GM21360 (cell line): ENCODE data around the gene AEBP1.
"Not testable (repeated sequence)": the region's sequence is repeated elsewhere in the genome, so short reads cannot be mapped to it uniquely, and the experiment has no call there.

Experiments used
- ATAC-seq: cut with Tn5 transposase; IDR thresholded peaks from one replicate; pipeline ENCODE4 v1.9.1; 2021; ENCODE audit warnings: mild to moderate bottlenecking, moderate library complexity; ENCODE audit not compliant: unreplicated experiment

Gene AEBP1

GRCh38 chr7:44116789-44117666 lies 12.9 kb downstream of the AEBP1 start:
- no peak for ATAC-seq

GRCh38 chr7:44117801-44118429 lies 13.8 kb downstream of the AEBP1 start:
- no peak for ATAC-seq

- ATAC-seq = no peak
Observed at GRCh38 chr7:44119829-44120380, 15.8 kb downstream of the AEBP1 start.

- no peak for ATAC-seq
Observed at GRCh38 chr7:44120395-44120794, 16.2 kb downstream of the AEBP1 start.

GRCh38 chr7:44121761-44122420 lies 17.7 kb downstream of the AEBP1 start:
- ATAC-seq = no peak

GRCh38 chr7:44122529-44122928 lies 18.4 kb downstream of the AEBP1 start:
- ATAC-seq = no peak

- peak; percentile 97 for ATAC-seq
Observed at GRCh38 chr7:44123190-44124003, 19.3 kb downstream of the AEBP1 start, which contains the start of gene POLD2. TSS of gene POLD2 (minus strand) at chr7:44123548. CDS start at chr7:44122053, 1,495 bp downstream.

GRCh38 chr7:44124822-44125202 lies 20.7 kb downstream of the AEBP1 start:
- no peak for ATAC-seq

- ATAC-seq = not testable (repeated sequence)
Observed at GRCh38 chr7:44126574-44126973, 22.4 kb downstream of the AEBP1 start.

- ATAC-seq = no peak
Observed at GRCh38 chr7:44127161-44127560, 23.0 kb downstream of the AEBP1 start.

GRCh38 chr7:44128721-44129582 lies 24.8 kb downstream of the AEBP1 start:
- ATAC-seq = no peak

- no peak for ATAC-seq
Observed at GRCh38 chr7:44131173-44132029, 27.3 kb downstream of the AEBP1 start.

GRCh38 chr7:44132039-44132438 lies 27.9 kb downstream of the AEBP1 start:
- no peak for ATAC-seq

GRCh38 chr7:44133295-44133694 lies 29.1 kb downstream of the AEBP1 start:
- ATAC-seq = no peak

- ATAC-seq = no peak
Observed at GRCh38 chr7:44134943-44135628, 30.9 kb downstream of the AEBP1 start.

GRCh38 chr7:44136731-44137130 lies 32.6 kb downstream of the AEBP1 start:
- ATAC-seq = no peak

- no peak for ATAC-seq
Observed at GRCh38 chr7:44138698-44139097, 34.6 kb downstream of the AEBP1 start.
